Erythroblast (primary cell): ENCODE data around the gene FNBP1.

Experiments used
- GATA1 ChIP-seq: IDR thresholded peaks from 2 replicates; pipeline ENCODE4 v1.6.1; 2011; ENCODE audit warnings: low read depth, mild to moderate bottlenecking, control low read depth, low read length, moderate library complexity
- POLR2A ChIP-seq: IDR thresholded peaks from 2 replicates; pipeline ENCODE4 v1.6.1; 2011; ENCODE audit warnings: mild to moderate bottlenecking, low read length

GRCh38 chr9:129880654-129881546 lies 162.1 kb downstream of the FNBP1 start:
- TF ChIP-seq POLR2A (no peak), GATA1 (no peak)
